ENCODE measurements around the gene RBM10. TPM values are rescaled to one million over a fixed set of nuclear protein-coding genes. Genes with fewer than 3 reads are reported as not detected.

RBM10 gene
- total and polyA plus RNA-seq, 2 of the 13 experiments (the other 11 are each of a cell fraction or from before 2014, with no cell fraction given) = 15.9 to 43.1 TPM

- TF ChIP-seq REPIN1 (CRISPR knock-in tag; IDR thresholded peaks at IDR 0.05; ENCODE audit: borderline replicate concordance, low read depth) (peak; percentile 13; the same call in 1 of the 2 replicates), SIX4 (CRISPR knock-in tag; IDR thresholded peaks at IDR 0.05) (no peak), PHF20 (CRISPR knock-in tag; IDR thresholded peaks at IDR 0.05) (peak; percentile 24; the same call in 1 of the 2 replicates), ZFP91 (CRISPR knock-in tag; IDR thresholded peaks at IDR 0.05; ENCODE audit: borderline replicate concordance) (peak; percentile 59; the same call in 1 of the 2 replicates), ZNF280B (CRISPR knock-in tag; IDR thresholded peaks at IDR 0.05; ENCODE audit: borderline replicate concordance) (no peak), ZNF704 (CRISPR knock-in tag; IDR thresholded peaks at IDR 0.05; ENCODE audit: borderline replicate concordance) (no peak), BHLHE40 (IDR thresholded peaks at IDR 0.05; ENCODE audit: low read length) (no peak), DMTF1 (CRISPR knock-in tag; IDR thresholded peaks at IDR 0.05) (no peak), POLR2AphosphoS2 (IDR thresholded peaks at IDR 0.05; ENCODE audit: low read depth, low read length) (no peak), THAP8 (CRISPR knock-in tag; IDR thresholded peaks at IDR 0.05; ENCODE audit: borderline replicate concordance) (no peak), FIP1L1 (IDR thresholded peaks at IDR 0.05; ENCODE audit: borderline replicate concordance, insufficient read depth, low read depth, low read length) (no peak), JARID2 (CRISPR knock-in tag; IDR thresholded peaks at IDR 0.05; ENCODE audit: insufficient replicate concordance) (no peak), ZBTB2 (CRISPR knock-in tag; IDR thresholded peaks at IDR 0.05; ENCODE audit: low read depth) (no peak), GPBP1L1 (CRISPR knock-in tag; IDR thresholded peaks at IDR 0.05) (no peak)
Measured at GRCh38 chrX:47144626-47145394, at the start of gene RBM10, which contains the start of gene NDUFB11 (continued).

All from HepG2 (cell line).